ENCODE results near the gene MYEOV. TPM values are rescaled to one million over a fixed set of nuclear protein-coding genes. Genes with fewer than 3 reads are reported as not detected.

The MYEOV gene
- total and polyA plus RNA-seq, 4 donors: 0.79 to 0.90 TPM; not detected in 2

- H3K36me3 ChIP-seq (ENCODE audit: control insufficient read depth in 4 of 4, insufficient read depth in 3 of 4, low read depth in 1 of 4, low read length in 3 of 4): no peaks in the 10 kb centered on the region
- H3K4me3 ChIP-seq (ENCODE audit: low read depth in 1 of 3, low read length in 3 of 3): no peak overlapping the region
- DNase-seq (ENCODE audit: low spot score): no peak
- no peaks in the 10 kb centered on the region for H3K9me3 ChIP-seq (ENCODE audit: control insufficient read depth in 4 of 4, low read length in 3 of 4)
- no peak overlapping the region for H3K27ac ChIP-seq (ENCODE audit: low read depth in 1 of 2, low read length in 2 of 2)
- TF ChIP-seq FOXA1 (IDR thresholded peaks at IDR 0.05) (no peak), NR2F2 (IDR thresholded peaks at IDR 0.05) (no peak), FOXA2 (IDR thresholded peaks at IDR 0.05) (no peak), ZBTB33 (IDR thresholded peaks at IDR 0.05) (no peak), REST (IDR thresholded peaks at IDR 0.05) (no peak), YY1 (IDR thresholded peaks at IDR 0.05) (no peak), JUND (IDR thresholded peaks at IDR 0.05) (no peak), SP1 (IDR thresholded peaks at IDR 0.05) (no peak), HNF4G (IDR thresholded peaks at IDR 0.05) (no peak), HNF4A (conservative IDR thresholded peaks at IDR 0.05) (no peak), MAX (IDR thresholded peaks at IDR 0.05) (no peak), EGR1 (IDR thresholded peaks at IDR 0.05; ENCODE audit: low read depth in 2 of 2) (no peak)
- H3K9ac ChIP-seq (ENCODE audit: low read depth in 1 of 2, low read length in 2 of 2): no peak overlapping the region
- H3K4me1 ChIP-seq (ENCODE audit: control insufficient read depth in 4 of 4, insufficient read depth in 4 of 4, low read length in 3 of 4): peaks cover 0 to 17% (median 8%) of the 10 kb centered on the region in 4 donors
- WGBS: 98% methylated on average over 6 of the region's 6 CpGs
- no peaks in the 10 kb centered on the region for H3K27me3 ChIP-seq (ENCODE audit: control insufficient read depth in 4 of 4, insufficient read depth in 4 of 4, low read length in 3 of 4)
These were observed 20.4 kb upstream of the MYEOV start for GRCh38 chr11:69273571-69273970.

- H3K4me1 ChIP-seq (ENCODE audit: control insufficient read depth in 4 of 4, insufficient read depth in 4 of 4, low read length in 3 of 4): peaks cover 0 to 17% (median 8%) of the 10 kb centered on the region in 4 donors
- H3K27ac ChIP-seq (ENCODE audit: low read depth in 1 of 2, low read length in 2 of 2): no peak overlapping the region
- no peaks in the 10 kb centered on the region for H3K27me3 ChIP-seq (ENCODE audit: control insufficient read depth in 4 of 4, insufficient read depth in 4 of 4, low read length in 3 of 4)
- no peak overlapping the region for H3K4me3 ChIP-seq (ENCODE audit: low read depth in 1 of 3, low read length in 3 of 3)
- no peaks in the 10 kb centered on the region for H3K36me3 ChIP-seq (ENCODE audit: control insufficient read depth in 4 of 4, insufficient read depth in 3 of 4, low read depth in 1 of 4, low read length in 3 of 4)
- WGBS: 30% methylated on average over 8 of the region's 8 CpGs
- H3K9ac ChIP-seq (ENCODE audit: low read depth in 1 of 2, low read length in 2 of 2): no peak overlapping the region
- DNase-seq (ENCODE audit: low spot score): no peak
- H3K9me3 ChIP-seq (ENCODE audit: control insufficient read depth in 4 of 4, low read length in 3 of 4): no peaks in the 10 kb centered on the region
- TF ChIP-seq HNF4G (IDR thresholded peaks at IDR 0.05) (no peak), YY1 (IDR thresholded peaks at IDR 0.05) (no peak), FOXA1 (IDR thresholded peaks at IDR 0.05) (no peak), HNF4A (conservative IDR thresholded peaks at IDR 0.05) (peak; percentile 17 to 33), CTCF (IDR thresholded peaks at IDR 0.05; ENCODE audit: low read depth, low read length, missing input control) (no peak), MAX (IDR thresholded peaks at IDR 0.05) (no peak), RAD21 (IDR thresholded peaks at IDR 0.05) (peak in 1 of 2 donors; percentile 37), JUND (IDR thresholded peaks at IDR 0.05) (no peak), TAF1 (conservative IDR thresholded peaks at IDR 0.05) (no peak), NR2F2 (IDR thresholded peaks at IDR 0.05) (no peak), ATF3 (IDR thresholded peaks at IDR 0.05) (no peak), GABPA (IDR thresholded peaks at IDR 0.05 in 1 of 2, conservative IDR thresholded peaks at IDR 0.05 in 1 of 2) (no peak), ZBTB33 (IDR thresholded peaks at IDR 0.05) (no peak), RXRA (IDR thresholded peaks at IDR 0.05) (peak in 1 of 2 donors; percentile 48), EGR1 (IDR thresholded peaks at IDR 0.05; ENCODE audit: low read depth in 2 of 2) (peak in 1 of 2 donors; percentile 60), FOXA2 (IDR thresholded peaks at IDR 0.05) (no peak)
These were observed 19.4 kb upstream of the MYEOV start for GRCh38 chr11:69274531-69275016.
